ENCODE data around the gene PIGK.

DNA sequence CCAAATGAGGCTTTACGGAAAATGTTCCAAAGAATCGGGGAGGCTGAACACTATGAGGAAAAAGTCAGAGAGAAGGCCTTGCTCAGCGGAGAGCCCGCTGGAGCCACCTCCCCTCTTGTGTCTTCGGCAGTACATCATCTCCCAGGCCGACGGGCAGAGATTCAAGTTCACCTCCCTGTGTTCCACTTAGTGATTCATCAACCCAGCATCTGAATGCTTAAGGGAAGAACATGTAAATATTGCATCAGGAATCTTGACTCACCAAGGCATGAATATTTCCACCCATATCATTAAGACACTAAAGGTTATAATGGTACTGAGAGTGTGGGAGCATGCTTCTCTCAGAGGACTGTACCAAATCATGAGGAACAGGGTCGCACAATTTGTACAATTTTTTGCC, 179.5 kb downstream of the PIGK start:
- TF ChIP-seq, protein P1, sequence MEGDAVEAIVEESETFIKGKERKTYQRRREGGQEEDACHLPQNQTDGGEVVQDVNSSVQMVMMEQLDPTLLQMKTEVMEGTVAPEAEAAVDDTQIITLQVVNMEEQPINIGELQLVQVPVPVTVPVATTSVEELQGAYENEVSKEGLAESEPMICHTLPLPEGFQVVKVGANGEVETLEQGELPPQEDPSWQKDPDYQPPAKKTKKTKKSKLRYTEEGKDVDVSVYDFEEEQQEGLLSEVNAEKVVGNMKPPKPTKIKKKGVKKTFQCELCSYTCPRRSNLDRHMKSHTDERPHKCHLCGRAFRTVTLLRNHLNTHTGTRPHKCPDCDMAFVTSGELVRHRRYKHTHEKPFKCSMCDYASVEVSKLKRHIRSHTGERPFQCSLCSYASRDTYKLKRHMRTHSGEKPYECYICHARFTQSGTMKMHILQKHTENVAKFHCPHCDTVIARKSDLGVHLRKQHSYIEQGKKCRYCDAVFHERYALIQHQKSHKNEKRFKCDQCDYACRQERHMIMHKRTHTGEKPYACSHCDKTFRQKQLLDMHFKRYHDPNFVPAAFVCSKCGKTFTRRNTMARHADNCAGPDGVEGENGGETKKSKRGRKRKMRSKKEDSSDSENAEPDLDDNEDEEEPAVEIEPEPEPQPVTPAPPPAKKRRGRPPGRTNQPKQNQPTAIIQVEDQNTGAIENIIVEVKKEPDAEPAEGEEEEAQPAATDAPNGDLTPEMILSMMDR (IDR thresholded peaks at IDR 0.05), result no peak
- TF ChIP-seq POLR2A (IDR thresholded peaks at IDR 0.05), result no peak
